OCI-M2 (cell line): ENCODE measurements around the gene METTL17.
"Not testable (repeated sequence)": the region's sequence is repeated elsewhere in the genome, so short reads cannot be mapped to it uniquely, and the experiment has no call there.

Experiments used
- DNase-seq: peaks from one replicate; lab custom pipeline; 2025; ENCODE audit not compliant: unreplicated experiment; lab: John Stamatoyannopoulos, UW

METTL17 gene

GRCh38 chr14:20989787-20990600 is at the start of gene METTL17:
Gene METTL17, plus strand, starts transcription at chr14:20989980. Its CDS starts 23 bp downstream, at chr14:20990003.
- peak; percentile 89 for DNase-seq

- not testable (repeated sequence) for DNase-seq
Observed at GRCh38 chr14:20945146-20945545, 44.6 kb upstream of the METTL17 start.

GRCh38 chr14:20946707-20947106 is 43.1 kb upstream of the METTL17 start:
- DNase-seq = not testable (repeated sequence)

GRCh38 chr14:20954736-20955537 is 34.8 kb upstream of the METTL17 start, which contains the start of gene RNASE2:
Gene RNASE2, plus strand, starts transcription at chr14:20955487. Its CDS starts 285 bp downstream, at chr14:20955772.
- DNase-seq = not testable (repeated sequence)

- not testable (repeated sequence) for DNase-seq
Observed at GRCh38 chr14:20955538-20955873, 34.3 kb upstream of the METTL17 start.

GRCh38 chr14:20956376-20956976 is 33.3 kb upstream of the METTL17 start:
- DNase-seq = no peak

- not testable (repeated sequence) for DNase-seq
Observed at GRCh38 chr14:20958946-20959345, 30.8 kb upstream of the METTL17 start.

GRCh38 chr14:20969336-20969735 is 20.4 kb upstream of the METTL17 start:
- no peak for DNase-seq

GRCh38 chr14:20970647-20970982 is 19.2 kb upstream of the METTL17 start:
- no peak for DNase-seq

- DNase-seq = peak; percentile 69
Observed at GRCh38 chr14:20970983-20971704, 18.6 kb upstream of the METTL17 start.

GRCh38 chr14:20971705-20972021 is 18.1 kb upstream of the METTL17 start:
- DNase-seq = no peak

GRCh38 chr14:20973501-20973900 is 16.3 kb upstream of the METTL17 start:
- DNase-seq = no peak

GRCh38 chr14:20976291-20976690 is 13.5 kb upstream of the METTL17 start:
- DNase-seq = no peak

- no peak for DNase-seq
Observed at GRCh38 chr14:20978687-20979086, 11.1 kb upstream of the METTL17 start.

GRCh38 chr14:20980906-20981305 is 8.9 kb upstream of the METTL17 start:
- DNase-seq = no peak

GRCh38 chr14:20982646-20983369 is 7.0 kb upstream of the METTL17 start:
- no peak for DNase-seq

- DNase-seq = not testable (repeated sequence)
Observed at GRCh38 chr14:20985650-20986049, 4.1 kb upstream of the METTL17 start.

- no peak for DNase-seq
Observed at GRCh38 chr14:20986811-20987210, 3.0 kb upstream of the METTL17 start.

GRCh38 chr14:20988717-20989470 is 886 bp upstream of the METTL17 start:
- no peak for DNase-seq

GRCh38 chr14:20989471-20989786 is 351 bp upstream of the METTL17 start:
- no peak for DNase-seq
